ENCODE data around the gene APOM.

The APOM gene

GRCh38 chr6:31655349-31656237 is at the start of gene APOM:
TSS of gene APOM (plus strand) at chr6:31655894. CDS start at chr6:31655967, 73 bp downstream.
- no peak for DNase-seq

GRCh38 chr6:31607317-31607716 is 48.4 kb upstream of the APOM start:
- DNase-seq: no peak

GRCh38 chr6:31609519-31610406 is 45.9 kb upstream of the APOM start:
- DNase-seq: no peak

GRCh38 chr6:31610968-31611367 is 44.7 kb upstream of the APOM start:
- DNase-seq: no peak

- DNase-seq: peak in 1 of 2 donors; percentile 37
Measured at GRCh38 chr6:31614075-31614619, 41.5 kb upstream of the APOM start.

GRCh38 chr6:31614684-31615578 is 40.8 kb upstream of the APOM start, which contains the start of gene AIF1:
TSS of gene AIF1 (plus strand) at chr6:31615234. CDS start at chr6:31615330, 96 bp downstream.
- no peak for DNase-seq

- peak in 1 of 2 donors; percentile 20 for DNase-seq
Measured at GRCh38 chr6:31615748-31616147, 39.9 kb upstream of the APOM start.

GRCh38 chr6:31617010-31617409 is 38.7 kb upstream of the APOM start:
- DNase-seq: no peak

GRCh38 chr6:31619805-31620585 is 35.7 kb upstream of the APOM start:
- DNase-seq: peak; percentile 97 to 99

GRCh38 chr6:31620586-31621319 is 34.9 kb upstream of the APOM start, which contains the start of gene PRRC2A:
TSS of gene PRRC2A (plus strand) at chr6:31620715. CDS start at chr6:31622790, 2,075 bp downstream.
- no peak for DNase-seq

- DNase-seq: no peak
Measured at GRCh38 chr6:31621320-31621939, 34.3 kb upstream of the APOM start.

GRCh38 chr6:31621991-31622390 is 33.7 kb upstream of the APOM start:
- no peak for DNase-seq

- no peak for DNase-seq
Measured at GRCh38 chr6:31622684-31623091, 33.0 kb upstream of the APOM start.

- DNase-seq: no peak
Measured at GRCh38 chr6:31624070-31624469, 31.6 kb upstream of the APOM start.

GRCh38 chr6:31626952-31627351 is 28.7 kb upstream of the APOM start:
- DNase-seq: no peak

GRCh38 chr6:31627690-31628287 is 27.9 kb upstream of the APOM start:
- no peak for DNase-seq

- DNase-seq: no peak
Measured at GRCh38 chr6:31629014-31629413, 26.7 kb upstream of the APOM start.

GRCh38 chr6:31630177-31630934 is 25.3 kb upstream of the APOM start:
- no peak for DNase-seq

- DNase-seq: no peak
Measured at GRCh38 chr6:31631209-31631608, 24.5 kb upstream of the APOM start.
